ENCODE data around the gene TNPO1.

Gene TNPO1

GRCh38 chr5:72951671-72952468, 135.4 kb downstream of the TNPO1 start:
- DNase-seq (ENCODE audit: low read depth), result peak; percentile 91
- TF ChIP-seq CTCF (IDR thresholded peaks at IDR 0.05; ENCODE audit: insufficient read depth, low read depth, low read length, missing control alignments), result no peak
- no peak overlapping the region for H3K4me3 ChIP-seq (ENCODE audit: low read length)

GRCh38 chr5:72954389-72954788, 137.9 kb downstream of the TNPO1 start:
- TF ChIP-seq CTCF (IDR thresholded peaks at IDR 0.05; ENCODE audit: insufficient read depth, low read depth, low read length, missing control alignments), result no peak
- no peak for DNase-seq (ENCODE audit: low read depth)
- no peak overlapping the region for H3K4me3 ChIP-seq (ENCODE audit: low read length)

GRCh38 chr5:72955143-72955767, 138.8 kb downstream of the TNPO1 start:
- H3K4me3 ChIP-seq (ENCODE audit: low read length), result peak overlapping the region; percentile 61
- peak; percentile 30 for DNase-seq (ENCODE audit: low read depth)
- no peak for TF ChIP-seq CTCF (IDR thresholded peaks at IDR 0.05; ENCODE audit: insufficient read depth, low read depth, low read length, missing control alignments)

- peak; percentile 63 for TF ChIP-seq CTCF (IDR thresholded peaks at IDR 0.05; ENCODE audit: insufficient read depth, low read depth, low read length, missing control alignments)
- H3K4me3 ChIP-seq (ENCODE audit: low read length), result peak within 1 kb of the TSS; percentile 73
- peak; percentile 99 for DNase-seq (ENCODE audit: low read depth)
Measured at GRCh38 chr5:72955768-72956323, 139.4 kb downstream of the TNPO1 start, which contains the start of gene FCHO2. FCHO2 (plus strand) TSS chr5:72956041; CDS start chr5:72956097, 56 bp downstream.

GRCh38 chr5:72956324-72957140, 140.1 kb downstream of the TNPO1 start:
- peak overlapping the region; percentile 73 for H3K4me3 ChIP-seq (ENCODE audit: low read length)
- TF ChIP-seq CTCF (IDR thresholded peaks at IDR 0.05; ENCODE audit: insufficient read depth, low read depth, low read length, missing control alignments), result no peak
- DNase-seq (ENCODE audit: low read depth), result peak; percentile 54

- DNase-seq (ENCODE audit: low read depth), result no peak
- peak overlapping the region; percentile 73 for H3K4me3 ChIP-seq (ENCODE audit: low read length)
- no peak for TF ChIP-seq CTCF (IDR thresholded peaks at IDR 0.05; ENCODE audit: insufficient read depth, low read depth, low read length, missing control alignments)
Measured at GRCh38 chr5:72957337-72957736, 140.9 kb downstream of the TNPO1 start.
